Measurements from ENCODE around the gene RPN1.
A peak's percentile ranks its signal among the peaks of the same experiment; 100 is the strongest.

The RPN1 gene

GRCh38 chr3:128585189-128585588 lies 65.4 kb downstream of the RPN1 start:
- no peak for DNase-seq (ENCODE audit: low read depth in 2 of 3, low spot score in 1 of 3)

GRCh38 chr3:128584412-128585020 lies 66.1 kb downstream of the RPN1 start:
- peak in 2 of 3 donors; percentile 36 to 56 for DNase-seq (ENCODE audit: low read depth in 2 of 3, low spot score in 1 of 3)

GRCh38 chr3:128581566-128581965 lies 69.1 kb downstream of the RPN1 start:
- DNase-seq (ENCODE audit: low read depth in 2 of 3, low spot score in 1 of 3), result no peak

DNA sequence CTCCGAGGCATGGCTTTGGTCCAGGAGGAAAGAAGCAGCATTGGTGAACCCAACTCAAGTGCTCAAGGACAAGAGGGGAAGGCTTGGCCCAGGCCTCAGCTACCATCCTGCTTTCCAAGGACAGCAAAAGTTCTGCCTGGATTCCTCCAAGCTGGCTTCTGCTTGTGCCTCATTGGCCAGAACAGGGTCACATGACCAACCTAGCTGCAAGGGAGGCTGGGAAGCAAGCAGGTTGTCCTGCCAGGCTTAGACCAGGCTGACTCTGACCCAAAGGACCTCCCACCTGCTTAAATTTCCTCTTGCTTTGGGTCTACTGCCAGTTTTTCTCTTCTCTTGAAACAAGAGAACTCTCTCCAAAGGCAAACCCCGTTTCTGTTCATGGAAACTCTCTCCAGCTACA lies 70.7 kb downstream of the RPN1 start:
- DNase-seq (ENCODE audit: low read depth in 2 of 3, low spot score in 1 of 3), result no peak

DNA sequence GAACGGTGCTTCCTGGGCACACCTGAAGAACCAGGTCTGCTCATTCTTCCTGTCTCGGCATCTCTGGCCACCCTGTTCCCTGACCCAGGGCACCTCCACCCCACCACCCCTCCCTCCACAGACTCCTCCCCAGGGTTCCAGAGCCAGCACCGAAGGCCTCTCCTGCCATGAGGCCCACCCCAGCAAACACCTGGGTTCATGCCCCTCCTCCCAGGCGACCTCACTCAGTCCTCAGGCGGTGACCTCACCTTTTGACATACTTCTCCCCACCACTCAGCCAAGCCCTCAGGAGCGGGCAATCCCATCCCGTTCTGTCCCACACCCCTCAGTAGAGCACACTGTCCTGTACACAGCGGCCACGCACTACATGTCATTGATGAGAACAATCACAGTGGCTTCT lies 72.3 kb downstream of the RPN1 start:
- no peak for DNase-seq (ENCODE audit: low read depth in 2 of 3, low spot score in 1 of 3)

DNA sequence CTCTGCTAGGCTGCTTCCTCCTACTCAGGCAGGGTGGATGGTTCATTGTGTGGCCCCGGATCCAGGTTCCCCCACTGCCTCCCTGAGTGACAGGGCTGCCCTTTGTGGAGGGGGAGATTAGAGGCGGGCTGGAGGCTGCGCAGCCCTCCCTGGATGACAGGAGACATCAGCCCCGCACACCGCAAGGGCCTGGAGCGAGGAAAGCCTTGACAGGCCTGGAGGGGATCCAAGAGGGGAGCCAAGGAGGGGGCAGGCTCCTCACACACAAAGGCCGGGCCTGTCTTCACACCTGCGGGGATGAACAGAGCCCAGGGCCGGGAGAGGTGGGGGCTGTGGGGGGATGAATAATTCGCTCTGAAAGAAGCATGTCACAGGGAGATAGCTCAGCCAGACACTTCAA lies 72.9 kb downstream of the RPN1 start:
- no peak for DNase-seq (ENCODE audit: low read depth in 2 of 3, low spot score in 1 of 3)

DNA sequence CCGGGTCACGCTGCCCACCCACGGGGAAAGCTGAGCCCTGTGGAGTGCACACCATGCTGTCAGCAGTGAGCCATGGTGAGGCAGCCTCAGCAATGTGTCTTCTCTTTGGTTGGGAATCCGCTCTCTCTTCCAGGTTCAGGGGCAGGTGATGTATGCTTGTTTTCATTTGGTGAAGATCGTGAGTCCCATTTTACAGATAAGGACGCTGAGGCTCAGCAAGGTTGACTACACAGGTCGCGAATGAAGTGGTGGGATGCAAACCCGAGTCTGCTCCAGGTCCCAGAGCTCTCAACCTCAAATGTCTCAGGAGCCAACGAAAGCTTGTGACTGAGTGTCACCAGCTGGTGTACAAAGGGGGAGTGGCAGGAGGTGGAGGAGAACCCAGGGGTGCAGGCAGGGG lies 74.3 kb downstream of the RPN1 start:
- DNase-seq (ENCODE audit: low read depth in 2 of 3, low spot score in 1 of 3), result no peak

GRCh38 chr3:128575777-128576176 lies 74.8 kb downstream of the RPN1 start:
- no peak for DNase-seq (ENCODE audit: low read depth in 2 of 3, low spot score in 1 of 3)

- DNase-seq (ENCODE audit: low read depth in 2 of 3, low spot score in 1 of 3), result no peak
These were observed 76.9 kb downstream of the RPN1 start for GRCh38 chr3:128573707-128574162.

DNA sequence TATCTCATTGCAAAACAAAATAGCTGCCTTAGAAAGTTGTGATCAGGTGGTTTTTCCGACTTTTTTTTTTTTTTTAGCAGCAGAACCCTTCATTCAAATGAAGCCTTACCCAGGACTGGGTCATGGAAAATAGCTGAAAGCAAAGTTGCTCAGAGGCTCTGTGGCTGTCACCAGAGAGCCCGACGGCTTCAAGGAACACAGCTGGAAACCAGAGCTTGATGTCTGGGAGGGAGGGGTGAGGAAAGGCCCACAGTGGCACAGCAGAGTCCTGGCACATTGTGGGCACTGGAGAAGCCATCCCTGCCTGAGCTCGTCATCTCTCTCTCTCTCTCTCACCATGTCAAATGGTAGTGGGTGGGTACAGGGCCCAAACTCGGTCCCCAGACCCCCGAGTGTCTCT lies 77.5 kb downstream of the RPN1 start:
- peak in 1 of 3 donors; percentile 12 for DNase-seq (ENCODE audit: low read depth in 2 of 3, low spot score in 1 of 3)

DNA sequence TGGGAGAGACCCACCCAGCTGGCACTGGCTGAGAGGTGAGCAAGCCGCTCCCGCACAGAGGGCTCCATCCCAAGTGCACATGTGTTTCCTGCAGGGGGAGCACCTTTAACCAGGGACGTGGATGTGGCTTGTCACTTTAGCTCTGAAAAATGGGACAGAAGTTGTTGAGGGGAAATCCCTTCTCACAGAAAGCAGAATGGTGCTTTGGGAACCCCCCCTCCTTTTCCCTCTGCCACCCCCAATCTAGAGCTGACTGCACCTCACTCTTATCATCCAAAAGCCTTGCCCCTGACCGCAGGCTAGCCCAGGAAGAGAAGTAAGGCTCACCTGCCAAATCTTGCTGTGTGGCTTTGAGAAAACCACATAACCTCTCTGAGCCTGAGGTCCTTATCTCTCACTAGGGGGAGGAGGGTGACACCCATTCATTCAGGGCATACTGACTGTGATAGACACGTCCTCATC lies 77.9 kb downstream of the RPN1 start:
- DNase-seq (ENCODE audit: low read depth in 2 of 3, low spot score in 1 of 3), result peak; percentile 30 to 43 (median 39)

- DNase-seq (ENCODE audit: low read depth in 2 of 3, low spot score in 1 of 3), result no peak
These were observed 78.6 kb downstream of the RPN1 start for GRCh38 chr3:128572013-128572412.
